ENCODE data around the gene MAB21L4.

DNA sequence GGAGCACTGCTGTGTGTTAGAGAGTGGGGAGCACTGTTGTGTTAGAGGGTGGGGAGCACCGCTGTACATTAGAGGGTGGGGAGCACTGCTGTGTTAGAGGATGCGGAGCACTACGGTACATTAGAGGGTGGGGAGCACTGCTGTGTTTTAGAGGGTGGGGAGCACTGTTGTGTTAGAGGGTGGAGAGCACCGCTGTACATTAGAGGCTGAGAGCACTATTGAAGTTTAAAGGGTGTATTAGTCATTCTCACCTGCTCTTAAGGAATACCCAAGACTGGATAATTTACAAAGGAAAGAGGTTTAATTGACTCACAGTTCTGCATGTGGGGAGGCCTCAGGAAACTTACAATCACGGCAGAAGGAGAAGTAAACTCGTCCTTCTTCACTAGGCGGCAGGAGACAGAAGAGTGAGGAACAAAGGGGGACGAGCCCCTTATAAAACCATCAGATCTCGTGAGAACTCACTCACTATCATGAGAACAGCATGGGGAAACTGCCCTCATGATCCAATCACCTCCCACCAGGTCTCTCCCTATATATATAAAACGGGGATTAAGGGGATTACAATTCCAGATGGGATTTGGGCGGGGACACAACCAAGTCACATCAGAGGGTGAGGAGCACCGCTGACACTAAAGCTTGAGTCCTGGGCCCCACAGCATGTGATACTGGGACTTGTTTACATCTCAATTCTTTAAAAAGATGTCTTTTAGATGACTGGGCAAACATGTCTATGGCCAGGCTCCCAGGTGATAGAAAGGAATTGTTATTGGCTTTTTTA lies 46.9 kb downstream of the MAB21L4 start:
- TF ChIP-seq, protein P1, sequence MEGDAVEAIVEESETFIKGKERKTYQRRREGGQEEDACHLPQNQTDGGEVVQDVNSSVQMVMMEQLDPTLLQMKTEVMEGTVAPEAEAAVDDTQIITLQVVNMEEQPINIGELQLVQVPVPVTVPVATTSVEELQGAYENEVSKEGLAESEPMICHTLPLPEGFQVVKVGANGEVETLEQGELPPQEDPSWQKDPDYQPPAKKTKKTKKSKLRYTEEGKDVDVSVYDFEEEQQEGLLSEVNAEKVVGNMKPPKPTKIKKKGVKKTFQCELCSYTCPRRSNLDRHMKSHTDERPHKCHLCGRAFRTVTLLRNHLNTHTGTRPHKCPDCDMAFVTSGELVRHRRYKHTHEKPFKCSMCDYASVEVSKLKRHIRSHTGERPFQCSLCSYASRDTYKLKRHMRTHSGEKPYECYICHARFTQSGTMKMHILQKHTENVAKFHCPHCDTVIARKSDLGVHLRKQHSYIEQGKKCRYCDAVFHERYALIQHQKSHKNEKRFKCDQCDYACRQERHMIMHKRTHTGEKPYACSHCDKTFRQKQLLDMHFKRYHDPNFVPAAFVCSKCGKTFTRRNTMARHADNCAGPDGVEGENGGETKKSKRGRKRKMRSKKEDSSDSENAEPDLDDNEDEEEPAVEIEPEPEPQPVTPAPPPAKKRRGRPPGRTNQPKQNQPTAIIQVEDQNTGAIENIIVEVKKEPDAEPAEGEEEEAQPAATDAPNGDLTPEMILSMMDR (IDR thresholded peaks at IDR 0.05), result no peak
- TF ChIP-seq EP300 (IDR thresholded peaks at IDR 0.05) (no peak), POLR2A (IDR thresholded peaks at IDR 0.05) (no peak)
